Fibroblast of skin of back (primary cell): ENCODE results near the gene MRFAP1.
A peak's percentile ranks its signal among the peaks of the same experiment; 100 is the strongest.
"Not testable (repeated sequence)": the region's sequence is repeated elsewhere in the genome, so short reads cannot be mapped to it uniquely, and the experiment has no call there.

Experiments
- DNase-seq: peaks from one replicate; pipeline ENCODE4 v3.0.0-alpha.2; 2013

MRFAP1 gene

DNA sequence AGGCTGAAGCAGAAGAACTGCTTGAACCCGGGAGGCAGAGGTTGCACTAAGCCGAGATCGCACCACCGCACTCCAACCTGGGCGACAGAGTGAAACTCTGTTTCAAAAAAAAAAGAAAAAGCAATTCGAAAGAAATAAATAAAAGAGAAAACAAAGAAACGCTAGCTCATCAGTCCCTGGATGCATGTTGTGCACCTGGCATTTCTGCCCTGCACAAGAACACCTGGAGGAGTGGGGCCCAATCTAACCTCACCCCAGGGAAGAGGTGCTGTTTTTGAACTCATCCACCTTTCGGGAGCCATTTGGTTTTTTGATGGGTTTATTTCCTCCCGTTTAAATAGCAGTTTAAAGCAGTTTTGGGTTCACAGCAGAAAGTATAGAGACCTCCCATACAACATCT, 5.7 kb upstream of the MRFAP1 start:
- no peak for DNase-seq

- DNase-seq, result no peak
Measured at GRCh38 chr4:6639137-6639680, 1.3 kb upstream of the MRFAP1 start.

- peak; percentile 52 for DNase-seq
Measured at GRCh38 chr4:6641164-6641970, 882 bp downstream of the MRFAP1 start.

GRCh38 chr4:6641971-6642320, 1.5 kb downstream of the MRFAP1 start:
- DNase-seq, result peak; percentile 27

DNA sequence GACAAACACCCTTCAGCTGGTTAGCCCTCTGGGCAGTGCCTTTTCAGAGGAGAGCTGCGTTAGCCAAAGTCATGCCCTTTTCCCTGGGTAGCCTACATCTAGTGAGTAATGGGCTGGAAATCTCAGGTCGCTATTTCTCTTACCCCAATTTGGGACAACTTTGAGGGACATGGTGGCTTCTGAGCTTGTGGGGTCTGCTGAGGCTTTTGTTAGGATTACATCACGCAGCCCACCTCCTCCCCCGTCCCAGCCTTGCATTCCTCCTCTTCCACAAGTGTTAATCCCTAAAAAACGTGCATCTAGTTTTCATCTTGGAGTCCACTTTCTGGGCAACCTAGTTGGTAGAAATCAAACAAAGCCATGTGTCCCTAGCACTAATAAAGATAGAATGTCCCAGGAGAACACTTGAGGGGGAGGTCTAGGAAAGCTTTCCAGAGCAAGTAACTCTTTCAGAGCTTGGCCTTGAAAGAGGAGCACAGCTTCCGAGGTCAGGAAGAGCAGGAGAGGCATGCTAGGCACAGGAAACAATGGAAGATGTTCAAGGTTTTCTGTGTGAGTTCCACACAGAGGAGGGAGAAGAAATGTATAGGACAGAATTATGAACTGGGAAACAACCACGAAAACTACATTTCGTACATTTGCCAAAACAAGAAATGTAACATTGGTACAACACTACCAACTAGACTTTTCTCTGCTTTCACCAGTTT, 2.8 kb downstream of the MRFAP1 start:
- DNase-seq, result no peak

DNA sequence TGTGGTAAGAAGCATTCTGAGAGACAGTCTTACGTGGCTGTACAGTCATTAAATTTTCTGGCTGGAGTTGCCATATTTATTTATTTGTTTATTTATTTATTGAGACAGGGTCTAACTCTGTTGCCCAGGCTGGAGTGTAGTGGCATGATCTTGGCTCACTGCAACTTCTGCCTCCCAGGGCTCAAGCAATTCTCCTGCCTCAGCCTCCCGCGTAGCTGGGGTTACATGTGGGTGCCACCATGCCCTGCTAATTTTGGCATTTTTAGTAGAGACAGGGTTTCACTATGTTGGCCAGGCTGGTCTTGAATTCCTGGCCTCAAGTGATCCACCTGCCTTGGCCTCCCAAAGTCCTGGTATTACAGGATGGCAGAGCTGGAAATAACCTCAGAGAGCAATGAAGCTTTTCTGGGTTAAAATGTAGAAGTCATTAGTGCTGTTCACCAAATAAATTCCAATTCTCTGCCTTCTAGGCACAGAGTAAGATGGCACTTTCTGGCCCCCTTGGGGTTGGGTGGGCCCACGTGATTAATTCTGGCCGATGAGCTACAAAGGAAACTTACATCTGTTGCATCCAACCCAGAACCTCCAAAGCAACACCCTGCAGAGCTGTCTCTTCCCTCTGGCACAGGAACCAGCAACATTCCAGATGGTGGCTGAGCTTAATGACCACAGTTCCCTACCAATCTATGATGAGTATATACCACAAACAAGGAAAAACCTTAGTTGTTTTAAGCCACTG, 4.5 kb downstream of the MRFAP1 start:
- no peak for DNase-seq

DNA sequence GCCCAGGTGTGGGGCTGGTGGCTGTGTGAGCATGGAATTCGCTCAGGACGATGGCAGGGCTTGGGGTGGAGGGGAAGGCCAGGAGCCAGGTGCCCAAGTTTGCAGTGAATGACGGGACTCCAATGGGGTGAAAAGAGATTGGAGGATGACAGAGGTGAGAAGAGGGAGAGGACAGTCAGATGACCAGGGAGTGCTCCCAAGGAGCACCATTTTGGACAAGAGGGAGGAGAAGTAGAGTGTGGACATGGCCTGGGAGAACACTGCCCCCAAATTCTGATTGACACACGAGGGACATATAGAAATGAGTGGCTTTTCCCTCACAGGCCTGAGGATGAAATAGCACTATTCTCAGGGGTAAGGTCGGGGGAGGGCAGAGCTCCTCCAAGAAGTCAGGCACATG, 6.7 kb downstream of the MRFAP1 start:
- DNase-seq, result no peak

DNA sequence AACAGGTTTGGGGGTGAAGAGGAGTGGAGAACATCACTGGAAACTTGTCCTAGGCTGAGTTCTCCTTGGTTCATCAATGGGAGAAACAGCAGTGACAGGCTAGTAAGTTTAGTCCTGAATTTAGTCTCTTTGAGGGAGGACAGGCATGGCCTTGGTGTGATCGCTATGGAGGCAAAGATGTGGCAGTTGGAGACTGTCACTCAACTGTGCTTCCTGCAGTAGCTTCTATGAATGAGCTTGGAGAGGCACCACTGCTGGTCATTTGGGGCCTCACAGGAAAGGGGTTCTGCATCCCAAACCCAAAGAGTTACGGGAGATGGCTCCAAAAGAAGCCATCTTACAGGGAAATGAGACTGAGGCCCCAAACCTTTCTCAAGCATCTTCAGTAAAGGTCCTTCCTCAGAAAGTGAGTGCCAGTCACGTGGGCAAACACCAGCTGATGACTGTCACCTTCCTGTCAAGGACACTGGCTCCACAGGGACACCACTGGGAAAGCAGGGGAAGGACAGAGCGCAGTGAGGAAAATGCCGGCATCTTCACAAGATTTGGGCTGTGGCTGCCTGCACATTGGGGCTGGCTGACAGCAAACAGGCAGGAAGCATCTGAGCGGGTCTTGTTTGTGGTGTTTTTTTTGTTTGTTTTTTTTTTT, 7.2 kb downstream of the MRFAP1 start:
- DNase-seq, result no peak

DNA sequence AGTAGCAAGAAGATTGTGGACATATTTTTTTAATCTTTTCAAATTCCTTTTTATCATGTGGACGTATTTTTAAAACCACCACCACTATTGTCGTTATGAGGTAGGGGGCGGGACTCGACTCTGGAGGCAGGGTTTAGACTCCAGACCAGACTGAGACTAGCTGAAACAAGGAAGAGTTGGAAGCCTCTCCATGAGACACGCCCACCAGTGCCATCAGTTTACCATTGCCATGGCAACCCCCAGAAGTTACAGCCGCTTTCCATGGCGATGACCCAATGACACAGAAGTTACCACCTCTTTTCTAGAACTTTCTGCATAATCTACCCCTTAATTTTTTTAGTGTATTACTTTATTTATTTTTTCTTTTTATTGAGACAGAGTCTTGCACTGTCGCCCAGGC, 8.7 kb downstream of the MRFAP1 start:
- no peak for DNase-seq

- not testable (repeated sequence) for DNase-seq
Measured at GRCh38 chr4:6654211-6654610, 13.7 kb downstream of the MRFAP1 start.

GRCh38 chr4:6655291-6655690, 14.8 kb downstream of the MRFAP1 start:
- DNase-seq, result not testable (repeated sequence)

- DNase-seq, result no peak
Measured at GRCh38 chr4:6655924-6656323, 15.4 kb downstream of the MRFAP1 start.

- no peak for DNase-seq
Measured at GRCh38 chr4:6657242-6658208, 17.0 kb downstream of the MRFAP1 start.

- DNase-seq, result no peak
Measured at GRCh38 chr4:6658209-6658595, 17.7 kb downstream of the MRFAP1 start.

DNA sequence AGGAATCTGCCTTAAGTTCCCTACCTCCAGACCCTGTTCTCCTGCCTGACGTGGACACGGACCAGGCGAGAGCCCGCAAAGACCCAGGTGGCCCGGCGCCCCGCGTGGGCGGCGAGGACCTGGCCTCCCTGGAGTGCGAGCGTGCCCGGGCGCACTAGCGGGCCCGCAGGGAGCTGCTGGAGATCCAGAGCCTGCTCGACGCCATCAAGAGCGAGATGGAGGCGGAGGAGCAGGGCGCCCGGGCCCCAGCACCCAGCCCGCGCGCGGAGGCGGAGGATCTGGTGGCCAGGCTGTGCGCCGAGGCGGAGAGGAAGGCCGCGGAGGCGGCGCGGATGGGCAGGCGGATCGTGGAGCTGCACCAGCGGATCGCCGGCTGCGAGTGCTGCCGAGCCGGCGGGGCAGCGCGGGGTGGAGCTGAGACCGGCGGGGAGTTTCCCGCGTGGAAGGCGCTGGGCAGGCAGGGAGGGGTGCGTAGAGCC, 18.2 kb downstream of the MRFAP1 start:
- DNase-seq, result peak; percentile 47

DNA sequence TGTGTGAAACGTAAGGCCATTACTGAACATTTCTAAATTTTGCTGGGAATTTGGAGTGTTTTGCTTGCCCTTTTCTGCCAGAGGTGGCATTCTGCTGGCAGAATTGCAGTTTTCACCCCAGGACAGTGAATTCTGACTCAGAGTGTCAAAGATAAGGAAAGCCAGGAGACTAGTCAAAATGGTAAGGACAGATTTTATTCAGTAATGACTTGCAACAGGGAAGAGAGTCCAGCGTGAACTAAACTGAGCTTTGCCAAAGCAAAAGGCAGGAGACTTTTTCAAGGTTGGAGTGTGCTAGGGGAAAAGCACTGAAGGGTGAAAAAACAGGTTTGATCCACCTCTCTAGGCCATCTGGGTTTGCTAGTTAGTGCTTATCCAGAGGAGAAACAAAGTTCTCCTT, 19.4 kb downstream of the MRFAP1 start:
- DNase-seq, result peak; percentile 25

DNA sequence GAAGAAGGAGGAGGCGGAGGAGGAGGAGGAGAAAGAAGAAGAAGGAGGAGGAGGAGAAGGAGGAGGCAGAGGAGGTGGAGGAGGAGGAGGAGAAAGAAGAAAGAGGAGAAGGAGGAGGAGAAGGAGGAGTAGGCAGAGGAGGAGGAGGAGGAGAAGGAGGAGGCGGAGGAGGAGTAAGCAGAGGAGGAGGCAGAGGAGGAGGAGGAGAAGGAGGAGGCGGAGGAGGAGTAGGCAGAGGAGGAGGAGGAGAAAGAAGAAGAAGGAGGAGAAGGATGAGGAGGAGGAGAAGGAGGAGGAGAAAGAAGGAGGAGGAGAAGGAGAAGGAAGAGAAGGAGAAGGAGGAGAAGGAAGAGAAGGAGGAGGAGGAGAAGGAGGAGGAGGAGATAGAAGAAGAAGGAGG, 19.9 kb downstream of the MRFAP1 start:
- DNase-seq, result no peak

DNA sequence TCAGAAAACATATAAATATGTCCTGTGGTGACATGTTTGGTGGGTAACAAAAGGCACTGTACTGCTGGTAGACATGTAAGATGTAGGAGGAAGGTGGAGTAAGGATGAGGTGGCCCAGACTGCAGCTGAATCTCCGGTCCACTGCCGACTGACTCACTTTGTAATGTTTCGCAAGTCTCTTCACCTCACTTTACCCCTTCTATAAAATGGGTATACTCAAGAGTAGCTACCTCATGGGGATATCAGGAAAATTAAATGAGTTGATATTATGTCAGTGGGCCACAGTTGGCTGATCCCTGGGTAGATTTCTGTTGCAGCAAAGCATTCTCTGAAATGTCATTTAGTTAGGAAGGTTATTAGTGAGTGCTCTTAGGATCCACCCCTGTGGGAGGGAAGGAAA, 22.1 kb downstream of the MRFAP1 start:
- DNase-seq, result no peak

GRCh38 chr4:6663596-6664393, 23.3 kb downstream of the MRFAP1 start:
- no peak for DNase-seq

- no peak for DNase-seq
Measured at GRCh38 chr4:6665320-6665654, 24.8 kb downstream of the MRFAP1 start.

GRCh38 chr4:6668391-6668790, 27.9 kb downstream of the MRFAP1 start:
- DNase-seq, result peak; percentile 88
